Activated naive CD4-positive, alpha-beta T cell treated with anti-CD3 and anti-CD28 coated beads, Interleukin-2, amount 50 U/mL, for 24 hours (primary cell): ENCODE data around the gene POU3F1.
A peak's percentile ranks its signal among the peaks of the same experiment; 100 is the strongest.

ENCODE experiments used
- H3K27ac Mint-ChIP-seq: one replicate; pipeline ENCODE4 v1.8.0; 2021; ENCODE audit warnings: mild to moderate bottlenecking, mixed read lengths
- H3K27me3 Mint-ChIP-seq: one replicate; pipeline ENCODE4 v1.8.0; 2021; ENCODE audit warnings: mixed read lengths
- H3K36me3 Mint-ChIP-seq: one replicate; pipeline ENCODE4 v1.8.0; 2021; ENCODE audit warnings: mixed read lengths
- H3K4me1 Mint-ChIP-seq: one replicate; pipeline ENCODE4 v1.8.0; 2021; ENCODE audit warnings: mixed read lengths
- H3K4me3 Mint-ChIP-seq: one replicate; pipeline ENCODE4 v1.8.0; 2021; ENCODE audit warnings: mild to moderate bottlenecking, mixed read lengths
- H3K9me3 Mint-ChIP-seq: one replicate; pipeline ENCODE4 v1.8.0; 2021; ENCODE audit warnings: mixed read lengths

Gene POU3F1

DNA sequence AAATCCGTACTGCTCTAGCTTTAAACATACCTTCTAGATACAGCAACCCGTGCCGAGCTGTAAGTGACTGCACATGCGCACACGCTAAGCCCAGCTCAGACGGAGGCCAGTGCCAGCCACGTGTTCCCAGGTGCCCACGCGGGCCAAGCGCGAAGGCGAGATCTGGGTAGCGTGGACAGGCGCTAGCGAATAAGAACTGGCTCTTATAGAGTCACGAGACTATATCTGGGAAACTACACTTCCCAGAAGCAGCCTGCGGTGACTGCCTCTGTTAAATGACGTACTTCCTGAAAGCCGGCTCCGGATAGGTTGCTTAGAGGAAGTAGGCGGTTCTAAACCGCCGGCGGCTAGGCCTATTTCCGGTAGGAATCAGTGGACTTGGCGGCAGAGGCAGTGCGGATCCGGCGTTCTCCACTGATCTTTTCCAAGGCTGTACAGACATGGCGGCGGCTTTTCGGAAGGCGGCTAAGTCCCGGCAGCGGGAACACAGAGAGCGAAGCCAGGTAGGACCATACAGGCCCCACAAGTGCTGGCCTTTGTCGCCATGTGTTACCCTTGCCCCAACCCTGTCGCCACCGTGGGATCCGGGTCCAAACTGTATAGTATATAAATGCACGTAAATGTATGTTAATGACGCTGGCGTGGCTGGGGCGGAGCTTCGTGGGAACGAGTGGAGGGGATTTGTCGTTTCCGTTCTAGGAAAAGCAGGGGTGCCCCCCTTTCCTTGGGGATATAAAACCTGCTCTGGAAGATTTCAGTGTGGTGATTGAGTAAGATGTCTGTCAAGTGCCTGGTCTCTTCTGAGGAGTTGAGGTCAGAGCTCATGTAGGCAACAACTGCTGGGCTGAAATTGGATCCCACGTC lies 34.0 kb downstream of the POU3F1 start, which contains the start of gene UTP11:
Gene UTP11 (plus strand): TSS at position 372 of the 864 bp plus-strand sequence. CDS start 69 bp downstream, at position 441.
- Mint-ChIP-seq H3K9me3 (no peaks in the 10 kb centered on the region), H3K4me3 (peak within 1 kb of the TSS; percentile 98), H3K27ac (peak within 1 kb of the TSS; percentile 97), H3K4me1 (peaks cover 70% of the 10 kb centered on the region), H3K27me3 (no peaks in the 10 kb centered on the region), H3K36me3 (peaks cover 3% of the 10 kb centered on the region)

DNA sequence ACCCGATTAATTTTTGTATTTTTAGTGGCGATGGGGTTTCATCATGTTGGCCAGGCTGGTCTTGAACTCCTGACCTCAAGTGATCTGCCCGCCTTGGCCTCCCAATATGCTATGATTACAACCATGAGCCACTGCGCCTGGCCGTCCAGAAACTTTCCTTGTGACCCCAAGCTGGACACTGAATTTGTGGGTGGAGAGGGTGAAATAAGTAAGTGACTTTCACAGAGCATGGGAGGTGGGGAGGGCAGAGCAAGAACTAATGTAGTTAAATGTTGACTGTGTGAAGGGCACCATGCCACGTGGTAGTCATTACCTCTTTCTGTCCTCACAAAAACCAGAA lies 36.8 kb downstream of the POU3F1 start:
- H3K27me3 Mint-ChIP-seq = no peaks in the 10 kb centered on the region
- H3K27ac Mint-ChIP-seq = peak overlapping the region; percentile 98
- peaks cover 54% of the 10 kb centered on the region for H3K4me1 Mint-ChIP-seq
- H3K4me3 Mint-ChIP-seq = no peak overlapping the region
- H3K36me3 Mint-ChIP-seq = peaks cover 3% of the 10 kb centered on the region
- no peaks in the 10 kb centered on the region for H3K9me3 Mint-ChIP-seq

DNA sequence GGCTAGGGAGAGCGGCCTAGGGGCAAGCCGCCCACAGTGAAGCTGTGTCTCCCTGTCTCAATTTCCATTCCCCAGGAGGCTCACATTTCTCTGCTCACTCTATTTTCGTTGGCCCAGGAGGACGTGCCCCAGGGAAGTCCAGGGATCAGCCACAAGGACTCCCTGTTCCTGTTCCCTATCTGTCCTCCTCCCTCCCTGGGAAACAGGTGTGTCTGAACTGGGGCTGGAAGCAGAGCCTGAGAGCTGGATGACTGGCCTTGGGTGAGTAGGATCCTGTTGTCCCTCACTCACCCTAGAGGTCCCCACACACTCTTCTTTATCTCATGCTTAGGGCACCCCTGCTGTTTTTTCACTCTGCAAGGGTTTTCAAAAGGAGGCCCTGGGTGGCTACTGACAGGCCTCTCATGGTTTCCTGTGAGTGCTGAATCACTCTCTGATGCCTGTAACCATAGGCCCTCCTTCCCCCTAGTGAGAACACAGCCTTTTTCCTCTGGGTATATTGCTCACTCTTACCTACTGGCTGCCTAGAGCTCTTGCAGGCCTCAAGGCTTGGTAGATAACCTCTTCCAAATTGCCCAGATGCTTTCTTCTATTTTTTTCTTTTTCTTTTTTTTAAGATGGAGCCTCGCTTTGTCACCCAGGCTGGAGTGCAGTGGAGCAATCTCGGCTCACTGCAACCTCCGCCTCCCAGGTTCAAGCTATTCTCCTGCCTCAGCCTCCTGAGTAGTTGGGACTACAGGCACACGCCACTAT lies 37.3 kb downstream of the POU3F1 start:
- H3K4me1 Mint-ChIP-seq = peaks cover 55% of the 10 kb centered on the region
- peaks cover 3% of the 10 kb centered on the region for H3K36me3 Mint-ChIP-seq
- peak overlapping the region; percentile 98 for H3K27ac Mint-ChIP-seq
- H3K9me3 Mint-ChIP-seq = no peaks in the 10 kb centered on the region
- H3K4me3 Mint-ChIP-seq = peak overlapping the region; percentile 63
- no peaks in the 10 kb centered on the region for H3K27me3 Mint-ChIP-seq

DNA sequence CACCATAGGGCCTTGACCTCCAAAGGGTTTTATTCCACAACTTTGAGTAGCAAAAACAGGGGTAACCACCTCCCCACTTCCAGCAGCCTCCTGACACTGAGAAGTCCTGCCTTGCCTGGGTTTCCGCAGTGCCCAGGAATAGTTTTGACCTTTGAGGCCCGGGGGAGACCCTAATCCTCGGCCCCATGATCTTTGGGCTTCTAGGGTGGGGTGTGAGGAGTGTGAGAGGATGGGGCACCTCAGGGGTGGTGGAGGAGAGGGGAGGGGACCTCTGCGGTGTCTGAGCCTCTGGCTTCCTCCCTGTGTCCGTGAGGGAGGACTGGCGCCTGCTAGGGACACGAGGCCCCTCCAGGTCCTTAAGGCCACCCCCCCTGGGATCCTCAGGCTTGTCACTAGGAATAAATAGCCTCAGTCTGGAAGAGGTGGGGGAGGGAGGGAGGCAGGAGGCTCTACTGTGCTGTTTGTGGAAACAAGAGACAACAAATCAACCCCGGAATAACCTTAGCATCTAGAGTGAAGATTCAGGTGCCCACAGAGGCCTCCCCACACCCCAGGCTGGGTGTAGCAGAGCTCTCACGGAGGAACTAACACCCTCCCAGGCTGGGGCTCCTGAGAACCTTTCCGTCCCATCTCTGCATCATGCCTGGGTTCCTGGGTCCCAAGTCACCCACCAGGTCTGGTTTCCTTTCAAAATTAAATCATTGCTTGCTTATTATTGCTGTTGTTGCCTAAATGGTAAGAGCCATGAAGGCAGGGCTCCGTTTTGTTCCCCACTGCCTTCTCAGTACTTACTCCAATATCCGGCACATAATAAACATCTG lies 40.4 kb downstream of the POU3F1 start:
- Mint-ChIP-seq H3K4me1 (peaks cover 50% of the 10 kb centered on the region), H3K9me3 (no peaks in the 10 kb centered on the region), H3K4me3 (peak overlapping the region; percentile 76), H3K27ac (peak overlapping the region; percentile 90), H3K36me3 (no peaks in the 10 kb centered on the region), H3K27me3 (no peaks in the 10 kb centered on the region)

DNA sequence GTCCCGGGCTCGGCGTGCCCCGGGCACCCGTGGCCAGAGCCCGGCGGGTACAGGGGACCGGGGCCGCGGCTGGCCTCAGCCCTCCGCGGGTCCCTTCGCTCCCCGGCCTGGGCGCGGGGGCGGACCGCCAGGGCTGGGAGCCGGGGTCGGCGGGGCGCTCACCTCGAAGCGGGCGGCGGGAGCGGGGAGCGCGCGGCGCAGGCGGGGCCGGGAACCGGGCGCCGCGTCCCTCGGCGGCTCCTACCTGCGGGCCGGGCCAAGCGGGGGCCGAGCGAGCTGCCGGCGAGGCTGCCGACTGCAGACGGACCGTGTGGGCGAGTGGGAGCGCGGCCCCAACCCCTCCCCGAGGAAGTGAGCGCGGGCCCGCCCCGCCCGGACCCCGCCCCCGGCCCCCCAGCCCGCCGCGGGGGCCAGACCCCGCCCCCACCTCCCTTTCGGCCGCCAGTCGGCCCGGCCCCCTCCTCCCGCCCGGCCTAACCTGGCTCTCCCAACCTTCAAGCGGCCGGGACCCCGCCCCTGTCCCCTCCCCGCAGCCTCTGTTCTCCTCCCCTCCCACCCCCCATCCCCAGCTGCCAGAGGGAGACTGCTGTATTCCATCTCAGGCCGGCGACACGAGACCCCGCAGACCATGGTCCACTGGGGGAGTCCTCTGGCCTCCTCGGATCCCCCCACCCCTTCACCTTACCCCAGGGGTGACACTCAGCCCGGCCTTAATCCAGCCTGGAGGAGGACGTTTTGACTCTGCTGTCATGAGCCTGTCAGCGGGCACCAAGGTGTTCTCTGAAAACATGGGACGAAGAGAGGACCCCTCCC lies 41.2 kb downstream of the POU3F1 start, which contains the start of gene FHL3:
Gene FHL3 (minus strand): TSS at position 320 of the 813 bp plus-strand sequence. CDS start 6,102 bp downstream, outside the sequence.
- peak within 1 kb of the TSS; percentile 90 for H3K27ac Mint-ChIP-seq
- H3K27me3 Mint-ChIP-seq = no peaks in the 10 kb centered on the region
- H3K4me1 Mint-ChIP-seq = peaks cover 53% of the 10 kb centered on the region
- H3K36me3 Mint-ChIP-seq = no peaks in the 10 kb centered on the region
- peak within 1 kb of the TSS; percentile 86 for H3K4me3 Mint-ChIP-seq
- H3K9me3 Mint-ChIP-seq = no peaks in the 10 kb centered on the region

DNA sequence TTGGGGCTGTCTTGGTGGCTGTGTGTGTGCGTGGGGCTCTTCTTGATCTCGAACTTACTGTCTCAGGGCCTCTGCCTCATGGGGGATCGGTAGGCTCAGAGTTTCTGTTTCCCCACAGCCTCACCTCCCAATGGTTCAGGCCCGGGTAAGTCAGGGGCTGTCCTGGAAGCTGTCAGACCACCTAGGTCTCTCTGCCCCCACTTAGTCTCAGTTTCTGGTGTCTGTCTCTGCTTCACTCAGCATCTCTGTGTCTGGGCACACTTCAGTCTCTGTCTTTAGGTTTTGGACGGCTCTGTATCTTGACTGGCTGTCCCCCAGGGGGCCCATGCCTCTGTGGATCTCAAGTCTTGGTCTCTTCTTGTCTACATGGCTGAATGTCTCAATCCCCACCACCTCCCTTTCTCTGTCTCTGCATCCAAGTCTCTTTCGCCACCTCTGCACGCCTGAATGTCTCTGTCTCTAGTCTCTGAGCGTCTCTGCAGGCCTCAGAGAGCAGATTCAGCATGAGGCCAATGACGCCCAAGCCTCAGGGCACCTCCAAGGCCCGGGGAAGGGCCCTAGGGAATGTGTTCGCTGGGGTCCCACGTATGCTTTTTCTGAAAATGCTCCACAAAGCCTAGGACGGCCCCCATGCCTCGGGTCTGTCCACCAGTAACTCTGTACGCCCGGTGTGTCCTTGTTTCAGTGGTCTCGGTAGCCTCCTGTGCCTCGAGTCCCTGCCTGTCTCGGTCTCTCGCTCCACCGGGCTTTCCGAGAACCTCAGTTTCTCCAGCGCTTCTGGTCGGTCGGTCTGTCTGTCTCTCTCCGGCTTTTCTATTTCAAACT lies 42.1 kb downstream of the POU3F1 start:
- Mint-ChIP-seq H3K4me3 (peak overlapping the region; percentile 86), H3K27me3 (no peaks in the 10 kb centered on the region), H3K9me3 (no peaks in the 10 kb centered on the region), H3K36me3 (no peaks in the 10 kb centered on the region), H3K4me1 (peaks cover 53% of the 10 kb centered on the region), H3K27ac (peak overlapping the region; percentile 59)

DNA sequence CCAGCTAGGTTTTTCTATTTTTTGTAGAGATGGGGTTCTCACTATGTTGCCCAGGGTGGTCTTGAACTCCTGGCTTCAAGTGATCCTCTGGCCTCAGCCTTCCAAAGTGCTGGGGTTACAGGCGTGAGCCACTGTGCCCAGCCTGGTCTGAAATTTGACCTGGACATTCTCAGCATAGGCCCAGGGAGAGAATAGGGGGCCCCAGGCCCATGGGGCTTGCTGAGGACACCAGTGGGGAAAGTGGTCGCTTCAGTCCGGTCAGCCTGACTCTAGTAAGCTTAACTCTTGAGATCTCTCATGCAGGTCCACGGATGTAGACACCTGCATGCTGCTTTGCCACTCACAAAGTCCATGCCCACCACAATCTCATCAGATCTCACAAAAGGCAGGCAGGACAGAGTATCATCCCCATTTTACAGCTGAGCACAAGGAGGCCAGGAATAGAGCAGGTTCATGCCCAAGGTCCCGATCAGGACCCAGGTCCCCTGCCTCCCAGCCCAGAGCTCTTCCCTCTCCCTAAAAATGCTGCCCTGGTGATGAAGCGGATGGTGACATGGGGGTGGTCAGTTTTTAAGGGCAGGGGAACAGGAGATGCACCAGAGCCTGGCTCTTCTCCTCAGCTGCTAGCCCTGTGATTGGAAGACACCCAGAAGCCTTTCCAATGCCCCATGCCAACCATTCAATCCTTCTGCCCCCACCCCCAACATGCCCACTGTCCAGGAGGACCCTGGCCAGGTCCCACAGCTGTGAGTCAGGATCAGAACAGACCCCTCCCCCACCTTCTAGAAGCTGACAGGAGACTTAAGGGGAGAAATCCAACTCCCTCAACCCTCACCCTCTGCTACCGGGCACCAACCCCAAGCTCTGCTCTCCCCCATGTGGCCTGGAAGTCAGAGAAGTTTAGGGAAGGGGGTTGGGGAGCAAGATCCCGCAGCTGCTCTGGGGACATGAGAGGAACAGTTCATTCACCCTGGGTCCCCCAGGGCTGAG lies 43.0 kb downstream of the POU3F1 start:
- H3K36me3 Mint-ChIP-seq = no peaks in the 10 kb centered on the region
- H3K4me3 Mint-ChIP-seq = peak overlapping the region; percentile 86
- no peaks in the 10 kb centered on the region for H3K9me3 Mint-ChIP-seq
- no peak overlapping the region for H3K27ac Mint-ChIP-seq
- no peaks in the 10 kb centered on the region for H3K27me3 Mint-ChIP-seq
- H3K4me1 Mint-ChIP-seq = peaks cover 53% of the 10 kb centered on the region

DNA sequence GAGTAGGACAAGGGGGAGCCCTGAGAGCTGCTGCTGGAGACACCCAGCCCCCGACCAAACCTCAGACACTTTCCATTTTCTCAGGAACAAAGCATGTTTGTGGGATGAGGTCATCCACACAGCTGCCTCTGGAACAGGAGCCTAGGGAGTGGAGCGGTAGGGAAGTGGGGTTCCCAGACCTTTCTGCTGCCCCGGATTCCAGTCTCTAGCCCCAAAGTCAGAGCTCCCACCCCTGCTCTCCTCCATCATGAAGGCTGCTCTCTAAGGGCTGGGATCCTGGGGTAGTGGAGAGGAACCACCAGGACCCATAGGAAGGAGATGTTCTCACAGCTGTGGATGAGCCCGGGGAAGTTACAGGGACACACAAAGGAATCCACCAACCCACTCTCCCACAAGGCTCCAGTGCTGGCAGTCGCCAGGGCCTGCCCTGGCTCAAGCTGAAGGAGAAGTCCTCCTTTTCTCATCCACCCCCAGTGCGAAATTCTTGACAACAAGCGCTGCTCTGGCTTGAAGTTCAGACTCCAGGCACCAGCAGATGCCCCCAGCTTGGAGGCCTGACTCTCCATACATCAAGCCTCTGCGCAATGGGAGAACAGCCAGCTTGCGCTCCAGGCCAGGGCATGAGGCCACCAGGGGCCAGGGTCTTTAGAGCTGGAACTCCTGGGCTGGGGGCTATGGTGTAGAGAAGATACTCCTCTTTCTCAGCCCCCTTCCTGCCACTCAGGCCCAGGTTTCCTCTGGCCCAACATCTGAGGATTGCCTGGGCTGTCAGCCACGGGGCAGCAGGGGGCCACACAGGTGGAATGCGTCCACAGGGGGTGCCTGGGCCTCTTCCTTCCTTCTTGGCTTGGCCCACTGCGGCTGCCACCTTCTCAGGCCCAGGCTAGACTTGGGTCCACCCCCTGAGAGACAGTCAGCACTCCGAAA lies 45.8 kb downstream of the POU3F1 start:
- Mint-ChIP-seq H3K4me1 (peaks cover 67% of the 10 kb centered on the region), H3K4me3 (no peak overlapping the region), H3K27ac (peak overlapping the region; percentile 59), H3K27me3 (no peaks in the 10 kb centered on the region), H3K36me3 (peaks cover 1% of the 10 kb centered on the region), H3K9me3 (no peaks in the 10 kb centered on the region)

DNA sequence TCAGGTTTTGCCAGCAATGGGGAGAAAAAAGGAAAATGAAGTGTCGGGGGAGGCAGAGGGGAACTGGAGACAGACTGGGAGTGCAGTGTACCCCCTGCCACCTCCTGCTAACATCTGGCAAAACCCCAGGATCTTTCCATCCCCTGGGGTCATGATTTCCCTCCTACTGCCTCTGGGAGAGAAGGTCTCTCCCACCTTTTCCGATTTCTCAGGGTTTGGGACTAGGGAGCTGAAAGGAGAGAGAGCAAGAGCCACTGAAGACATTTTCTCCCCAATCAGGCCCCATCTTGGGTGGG lies 46.4 kb downstream of the POU3F1 start:
- H3K27me3 Mint-ChIP-seq = no peaks in the 10 kb centered on the region
- H3K9me3 Mint-ChIP-seq = no peaks in the 10 kb centered on the region
- H3K27ac Mint-ChIP-seq = peak overlapping the region; percentile 59
- H3K4me1 Mint-ChIP-seq = peaks cover 71% of the 10 kb centered on the region
- H3K36me3 Mint-ChIP-seq = peaks cover 1% of the 10 kb centered on the region
- no peak overlapping the region for H3K4me3 Mint-ChIP-seq

DNA sequence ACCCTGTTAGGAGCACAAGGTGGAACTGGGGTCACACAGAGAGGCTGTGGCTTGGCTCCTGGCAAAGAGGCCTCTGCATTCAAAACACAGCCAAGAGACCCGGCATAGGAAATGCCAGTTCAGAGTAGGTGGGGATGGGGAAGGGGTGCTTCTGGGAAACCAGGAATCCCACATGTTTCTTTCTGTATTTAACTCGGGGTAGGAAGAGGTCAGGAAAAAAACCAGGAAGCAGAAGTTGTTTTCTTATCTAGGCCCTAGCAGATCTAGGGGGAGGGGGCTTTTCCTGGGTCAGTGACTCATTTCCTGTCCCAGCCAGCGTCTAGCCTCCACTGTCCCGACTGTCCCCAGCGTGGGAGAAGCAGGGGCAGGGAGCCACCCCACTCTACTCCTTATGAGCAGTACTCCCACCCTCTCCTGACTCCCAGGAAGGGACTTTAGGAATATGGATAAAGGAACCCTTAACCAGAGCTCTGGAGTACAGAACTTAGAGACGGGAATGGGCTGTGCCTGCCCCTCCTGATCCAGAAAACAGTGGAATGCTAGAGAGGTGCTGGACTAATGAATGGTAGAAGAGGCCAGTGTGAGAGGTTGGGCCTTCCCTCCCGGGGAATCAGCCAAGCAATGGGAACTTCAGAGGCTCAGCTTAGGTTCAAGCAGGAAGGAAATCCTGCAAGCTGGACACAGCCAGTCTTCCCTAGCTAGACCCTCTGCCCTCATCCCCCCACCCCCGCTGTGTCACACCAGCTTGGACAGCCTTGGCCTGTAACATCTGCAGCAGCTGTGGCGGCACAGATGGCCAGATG lies 47.0 kb downstream of the POU3F1 start:
- Mint-ChIP-seq H3K4me1 (peaks cover 75% of the 10 kb centered on the region), H3K9me3 (no peaks in the 10 kb centered on the region), H3K27me3 (no peaks in the 10 kb centered on the region), H3K27ac (peak overlapping the region; percentile 92), H3K36me3 (peaks cover 3% of the 10 kb centered on the region), H3K4me3 (peak overlapping the region; percentile 51)

DNA sequence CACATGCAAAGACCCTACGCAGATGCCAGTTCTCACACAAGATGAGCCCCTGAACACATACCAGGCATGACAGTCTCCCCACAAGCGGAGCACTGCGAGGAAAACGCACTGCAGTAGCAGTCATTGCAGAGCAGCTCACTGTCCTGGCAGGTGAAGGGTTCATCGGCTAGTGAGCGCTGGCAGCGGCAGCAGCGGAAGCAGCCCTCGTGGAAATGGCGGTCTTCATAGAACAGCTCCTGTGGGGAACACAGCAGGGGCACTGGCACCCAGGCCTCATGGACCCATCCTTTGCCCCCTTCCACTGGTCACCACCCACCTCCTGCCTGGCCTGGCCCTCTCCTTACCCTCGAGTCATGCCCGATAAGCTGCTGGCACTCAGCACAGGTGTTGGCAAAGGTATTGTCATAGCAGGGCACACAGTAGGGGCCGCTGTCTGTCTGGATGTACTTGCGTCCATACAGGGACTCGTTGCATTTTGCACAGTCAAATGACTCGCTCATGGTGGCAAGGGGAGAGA lies 47.6 kb downstream of the POU3F1 start:
- Mint-ChIP-seq H3K27ac (peak overlapping the region; percentile 92), H3K9me3 (no peaks in the 10 kb centered on the region), H3K4me1 (peaks cover 72% of the 10 kb centered on the region), H3K4me3 (peak overlapping the region; percentile 51), H3K27me3 (no peaks in the 10 kb centered on the region), H3K36me3 (peaks cover 3% of the 10 kb centered on the region)
